ENCODE data around the gene ZAP70. TPM values are rescaled to one million over a fixed set of nuclear protein-coding genes. Genes with fewer than 3 reads are reported as not detected.

Gene ZAP70
- total RNA-seq, 1 experiment from 2014 or later = not detected

- intact Hi-C loops (cut with micrococcal nuclease; ENCODE audit: unreplicated experiment) = no loop called here
- BruUV-seq (replicated peaks) = no TSS peak
- TF ChIP-seq EZH2 (IDR thresholded peaks at IDR 0.05; ENCODE audit: borderline replicate concordance, low read depth, low read length, poor library complexity, severe bottlenecking) = no peak
- TF ChIP-seq, protein P1, sequence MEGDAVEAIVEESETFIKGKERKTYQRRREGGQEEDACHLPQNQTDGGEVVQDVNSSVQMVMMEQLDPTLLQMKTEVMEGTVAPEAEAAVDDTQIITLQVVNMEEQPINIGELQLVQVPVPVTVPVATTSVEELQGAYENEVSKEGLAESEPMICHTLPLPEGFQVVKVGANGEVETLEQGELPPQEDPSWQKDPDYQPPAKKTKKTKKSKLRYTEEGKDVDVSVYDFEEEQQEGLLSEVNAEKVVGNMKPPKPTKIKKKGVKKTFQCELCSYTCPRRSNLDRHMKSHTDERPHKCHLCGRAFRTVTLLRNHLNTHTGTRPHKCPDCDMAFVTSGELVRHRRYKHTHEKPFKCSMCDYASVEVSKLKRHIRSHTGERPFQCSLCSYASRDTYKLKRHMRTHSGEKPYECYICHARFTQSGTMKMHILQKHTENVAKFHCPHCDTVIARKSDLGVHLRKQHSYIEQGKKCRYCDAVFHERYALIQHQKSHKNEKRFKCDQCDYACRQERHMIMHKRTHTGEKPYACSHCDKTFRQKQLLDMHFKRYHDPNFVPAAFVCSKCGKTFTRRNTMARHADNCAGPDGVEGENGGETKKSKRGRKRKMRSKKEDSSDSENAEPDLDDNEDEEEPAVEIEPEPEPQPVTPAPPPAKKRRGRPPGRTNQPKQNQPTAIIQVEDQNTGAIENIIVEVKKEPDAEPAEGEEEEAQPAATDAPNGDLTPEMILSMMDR (conservative IDR thresholded peaks at IDR 0.05; ENCODE audit: low read depth, low read length) = no peak
- CTCF ChIA-PET = interaction anchor here (1.0 kb wide), 1 partner anchor 9 kb away, joined by 5 read pairs; no protein-coding TSS in a partner anchor
- no peak overlapping the region for H3K4me3 ChIP-seq (ENCODE audit: low read depth, low read length, poor library complexity, severe bottlenecking)
- H3K27me3 ChIP-seq (replicated peaks; ENCODE audit: insufficient read depth, low read depth, low read length, poor library complexity) = no peaks in the 10 kb centered on the region
- no peak for DNase-seq (ENCODE audit: low spot score)
- H3K4me1 ChIP-seq (ENCODE audit: insufficient read depth, low read length, poor library complexity, severe bottlenecking) = no peaks in the 10 kb centered on the region
- H3K36me3 ChIP-seq (ENCODE audit: insufficient read depth, low read length, poor library complexity, severe bottlenecking) = no peaks in the 10 kb centered on the region
- POLR2A ChIA-PET (ENCODE audit: low non-redundant PET) = no interaction called here
- H3K27ac ChIP-seq (ENCODE audit: low read depth, low read length, poor library complexity, severe bottlenecking) = no peak overlapping the region
- no peaks in the 10 kb centered on the region for H3K9me3 ChIP-seq (ENCODE audit: low read depth, low read length, poor library complexity, severe bottlenecking)
These were observed 22.2 kb upstream of the ZAP70 start for GRCh38 chr2:97691166-97691565.

DNA sequence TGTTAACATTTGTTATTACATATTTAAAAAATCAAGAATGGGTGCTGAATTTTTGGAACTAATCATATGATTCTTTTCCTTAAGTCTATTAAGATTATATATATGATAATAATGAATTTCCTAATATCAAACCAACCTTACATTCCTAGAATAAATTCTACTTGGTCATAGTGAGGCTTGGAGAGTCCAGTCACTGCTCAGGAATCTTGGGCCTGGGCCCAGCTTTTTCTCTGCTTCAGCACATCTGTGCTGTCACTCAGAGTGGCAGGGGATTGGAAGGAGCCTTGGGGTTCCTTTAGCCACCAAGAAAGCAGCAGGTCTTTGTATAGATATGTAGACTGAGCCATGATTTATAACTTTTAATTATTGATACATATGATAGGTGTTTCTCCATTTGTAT lies 19.9 kb upstream of the ZAP70 start:
- TF ChIP-seq, protein P1 (conservative IDR thresholded peaks at IDR 0.05; ENCODE audit: low read depth, low read length) = no peak
- no peak for TF ChIP-seq EZH2 (IDR thresholded peaks at IDR 0.05; ENCODE audit: borderline replicate concordance, low read depth, low read length, poor library complexity, severe bottlenecking)
- no TSS peak for BruUV-seq (replicated peaks)

DNA sequence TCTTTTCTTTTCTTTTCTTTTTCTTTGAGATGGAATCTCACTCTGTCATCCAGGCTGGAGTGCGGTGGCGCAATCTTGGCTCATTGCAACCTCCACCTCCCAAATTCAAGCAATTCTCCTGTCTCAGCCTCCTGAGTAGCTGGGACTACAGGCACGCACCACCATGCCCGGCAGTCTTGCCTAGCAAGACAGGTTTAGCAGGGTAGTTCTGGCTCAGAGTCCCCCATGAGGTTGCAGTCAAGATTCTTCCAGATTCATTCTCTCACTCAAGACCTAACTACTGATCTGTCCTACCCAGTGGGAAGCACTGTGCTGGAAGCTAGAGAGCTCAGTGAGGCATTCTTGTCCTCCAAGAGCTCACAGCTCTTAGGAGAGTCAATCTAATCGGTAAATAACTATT lies 17.6 kb upstream of the ZAP70 start:
- no TSS peak for BruUV-seq (replicated peaks)
- TF ChIP-seq EZH2 (IDR thresholded peaks at IDR 0.05; ENCODE audit: borderline replicate concordance, low read depth, low read length, poor library complexity, severe bottlenecking) = no peak
- TF ChIP-seq, protein P1 (conservative IDR thresholded peaks at IDR 0.05; ENCODE audit: low read depth, low read length) = no peak
- Histone ChIP-seq H3K4me3 (ENCODE audit: low read depth, low read length, poor library complexity, severe bottlenecking) (no peak overlapping the region), H3K4me1 (ENCODE audit: insufficient read depth, low read length, poor library complexity, severe bottlenecking) (peaks cover 4% of the 10 kb centered on the region), H3K36me3 (ENCODE audit: insufficient read depth, low read length, poor library complexity, severe bottlenecking) (no peaks in the 10 kb centered on the region), H3K27ac (ENCODE audit: low read depth, low read length, poor library complexity, severe bottlenecking) (no peak overlapping the region), H3K9me3 (ENCODE audit: low read depth, low read length, poor library complexity, severe bottlenecking) (no peaks in the 10 kb centered on the region), H3K27me3 (replicated peaks; ENCODE audit: insufficient read depth, low read depth, low read length, poor library complexity) (no peaks in the 10 kb centered on the region)
- DNase-seq (ENCODE audit: low spot score) = no peak
- ChIA-PET CTCF (interaction anchor here (3.6 kb wide), 1 partner anchor 105 kb away, joined by 20 read pairs; the partner anchor contains the start of gene ANKRD36B), POLR2A (ENCODE audit: low non-redundant PET) (no interaction called here)
- intact Hi-C loops (cut with micrococcal nuclease; ENCODE audit: unreplicated experiment) = loop anchor here (2.0 kb wide), 1 partner anchor 31 kb away; the partner anchor contains the start of gene ACTR1B

More for the DNA sequence above, 19.9 kb upstream of the ZAP70 start:
- Histone ChIP-seq H3K4me1 (ENCODE audit: insufficient read depth, low read length, poor library complexity, severe bottlenecking) (no peaks in the 10 kb centered on the region), H3K27me3 (replicated peaks; ENCODE audit: insufficient read depth, low read depth, low read length, poor library complexity) (no peaks in the 10 kb centered on the region), H3K27ac (ENCODE audit: low read depth, low read length, poor library complexity, severe bottlenecking) (no peak overlapping the region), H3K4me3 (ENCODE audit: low read depth, low read length, poor library complexity, severe bottlenecking) (no peak overlapping the region), H3K9me3 (ENCODE audit: low read depth, low read length, poor library complexity, severe bottlenecking) (no peaks in the 10 kb centered on the region), H3K36me3 (ENCODE audit: insufficient read depth, low read length, poor library complexity, severe bottlenecking) (no peaks in the 10 kb centered on the region)
- CTCF ChIA-PET = no interaction called here
- POLR2A ChIA-PET (ENCODE audit: low non-redundant PET) = no interaction called here
- DNase-seq (ENCODE audit: low spot score) = no peak
- intact Hi-C loops (cut with micrococcal nuclease; ENCODE audit: unreplicated experiment) = no loop called here

Data from A673 (cell line).